Mesenchymal stem cell (in vitro differentiated cells and primary cell): ENCODE data around the gene TNFAIP2.
A peak's percentile ranks its signal among the peaks of the same experiment; 100 is the strongest.

ENCODE experiments used
- DNase-seq: peaks from one replicate; pipeline ENCODE4 v3.0.0-alpha.2; 2013
- H2AFZ ChIP-seq: one replicate; pipeline ENCODE4 v1.6.1; 2013; ENCODE audit warnings: low read depth, mild to moderate bottlenecking, control low read depth, inconsistent platforms, low read length, moderate library complexity
- H2AK5ac ChIP-seq: 2 replicates; pipeline ENCODE4 v1.6.1; 2013; ENCODE audit warnings: low read length, moderate library complexity, mild to moderate bottlenecking, inconsistent platforms; ENCODE audit not compliant: severe bottlenecking
- H2BK120ac ChIP-seq: one replicate; pipeline ENCODE4 v1.6.1; 2013; ENCODE audit warnings: low read depth, mild to moderate bottlenecking, inconsistent platforms, low read length, moderate library complexity
- H2BK12ac ChIP-seq, 2 experiments: one replicate each; pipeline ENCODE4 v1.6.1; 2013; ENCODE audit warnings: inconsistent platforms in 2 of 2, low read length in 2 of 2, mild to moderate bottlenecking in 2 of 2, moderate library complexity in 2 of 2, control low read depth in 1 of 2
- H2BK15ac ChIP-seq: one replicate; pipeline ENCODE4 v1.6.1; 2013; ENCODE audit warnings: mild to moderate bottlenecking, low read depth, inconsistent platforms; ENCODE audit not compliant: poor library complexity, severe bottlenecking
- H2BK5ac ChIP-seq: 2 replicates; pipeline ENCODE4 v1.6.1; 2013; ENCODE audit warnings: low read depth, mild to moderate bottlenecking, low read length, control low read depth, inconsistent platforms; ENCODE audit not compliant: poor library complexity, severe bottlenecking
- H3K14ac ChIP-seq, 2 experiments: one replicate each; pipeline ENCODE4 v1.6.1; 2013; ENCODE audit warnings: inconsistent platforms in 2 of 2, low read length in 2 of 2, control low read depth in 1 of 2, mild to moderate bottlenecking in 1 of 2, moderate library complexity in 1 of 2
- H3K18ac ChIP-seq, 2 experiments: one replicate each; pipeline ENCODE4 v1.6.1; 2013; ENCODE audit warnings: inconsistent platforms in 2 of 2, low read length in 2 of 2, control low read depth in 1 of 2, low read depth in 1 of 2, mild to moderate bottlenecking in 1 of 2
- H3K23ac ChIP-seq, 2 experiments: one replicate each; pipeline ENCODE4 v1.6.1; 2013; ENCODE audit warnings: inconsistent platforms in 2 of 2, low read length in 2 of 2, mild to moderate bottlenecking in 2 of 2, moderate library complexity in 2 of 2, control low read depth in 1 of 2
- H3K27ac ChIP-seq: 2 replicates; pipeline ENCODE4 v1.5.1; 2013; ENCODE audit warnings: mild to moderate bottlenecking, moderate library complexity, low read length, control low read depth, inconsistent platforms; ENCODE audit not compliant: poor library complexity, severe bottlenecking
- H3K27me3 ChIP-seq, 2 experiments: 2 replicates each; pipeline versions ENCODE4 v1.6.1 to v1.7.0; 2013; ENCODE audit warnings: low read length in 2 of 2, mild to moderate bottlenecking in 2 of 2, moderate library complexity in 2 of 2, control low read depth in 1 of 2, inconsistent platforms in 1 of 2; ENCODE audit not compliant: control insufficient read depth in 1 of 2, insufficient read depth in 1 of 2
- H3K36me3 ChIP-seq, 2 experiments: 2 replicates each; pipeline versions ENCODE4 v1.6.1 to v1.7.0; 2013; ENCODE audit warnings: low read length in 2 of 2, control low read depth in 1 of 2, inconsistent platforms in 1 of 2, low read depth in 1 of 2, mild to moderate bottlenecking in 1 of 2; ENCODE audit not compliant: insufficient read depth in 2 of 2, control insufficient read depth in 1 of 2
- H3K4ac ChIP-seq, 2 experiments: one replicate each; pipeline ENCODE4 v1.6.1; 2013; ENCODE audit warnings: inconsistent platforms in 2 of 2, low read length in 2 of 2, mild to moderate bottlenecking in 2 of 2, moderate library complexity in 2 of 2, control low read depth in 1 of 2, low read depth in 1 of 2
- H3K4me1 ChIP-seq: 2 replicates; pipeline ENCODE4 v1.6.1; 2013; ENCODE audit warnings: low read depth, low read length, control low read depth; ENCODE audit not compliant: control insufficient read depth, insufficient read depth
- H3K4me2 ChIP-seq: 2 replicates; pipeline ENCODE4 v1.6.1; 2013; ENCODE audit warnings: low read length, mild to moderate bottlenecking, inconsistent platforms; ENCODE audit not compliant: poor library complexity, severe bottlenecking
- H3K4me3 ChIP-seq, 2 experiments: 2 replicates each; pipeline versions ENCODE4 v1.5.1 to v1.7.0; 2013; ENCODE audit warnings: low read length in 2 of 2, mild to moderate bottlenecking in 2 of 2, control low read depth in 1 of 2, low read depth in 1 of 2; ENCODE audit not compliant: insufficient read depth in 1 of 2
- H3K79me1 ChIP-seq: replicated peaks from 2 replicates; pipeline ENCODE4 v1.6.1; 2013; ENCODE audit warnings: mild to moderate bottlenecking, control low read depth, low read length, inconsistent platforms; ENCODE audit not compliant: poor library complexity, severe bottlenecking
- H3K9ac ChIP-seq: 2 replicates; pipeline ENCODE4 v1.7.0; 2013; ENCODE audit warnings: mild to moderate bottlenecking, low read length, moderate library complexity
- H3K9me3 ChIP-seq: 2 replicates; pipeline ENCODE4 v1.7.0; 2013; ENCODE audit warnings: mild to moderate bottlenecking, low read length; ENCODE audit not compliant: control insufficient read depth
- H4K8ac ChIP-seq: one replicate; pipeline ENCODE4 v1.6.1; 2013; ENCODE audit warnings: inconsistent platforms, mild to moderate bottlenecking, low read length, moderate library complexity
- H4K91ac ChIP-seq: one replicate; pipeline ENCODE4 v1.6.1; 2013; ENCODE audit warnings: mild to moderate bottlenecking, low read length, inconsistent platforms
- WGBS: methylation state at CpG from one replicate; pipeline ENCODE4 v1.1.7; 2013; ENCODE audit warnings: mixed read lengths; 5-methylcytosine and 5-hydroxymethylcytosine counted together

TNFAIP2 gene

DNA sequence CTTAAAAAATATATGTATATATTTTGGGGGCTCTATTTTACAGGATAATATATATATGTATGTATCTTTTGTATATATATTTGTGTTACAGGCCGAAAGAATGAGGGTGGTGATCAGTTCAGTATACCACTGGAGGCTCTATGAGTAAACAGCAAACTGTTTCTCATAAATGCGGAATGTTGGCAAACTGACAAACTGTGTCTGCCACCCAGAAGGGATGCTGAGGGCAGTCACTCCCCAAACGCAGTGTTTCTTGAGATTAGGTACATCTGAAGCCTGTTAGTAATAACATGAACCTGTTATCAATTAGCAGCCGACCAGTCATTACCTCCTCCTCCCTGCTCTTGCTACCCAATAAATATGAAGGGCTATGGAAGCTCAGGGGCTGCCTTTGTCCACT lies 20.8 kb downstream of the TNFAIP2 start:
- no peak overlapping the region for H3K4me2 ChIP-seq
- peak; percentile 69 for DNase-seq
- no peak overlapping the region for H2BK5ac ChIP-seq
- no peak overlapping the region for H3K4me3 ChIP-seq
- no peak overlapping the region for H2BK120ac ChIP-seq
- H3K9me3 ChIP-seq: no peaks in the 10 kb centered on the region
- H3K79me1 ChIP-seq: no peaks in the 10 kb centered on the region
- H3K27ac ChIP-seq: no peak overlapping the region
- no peak overlapping the region for H2AK5ac ChIP-seq
- WGBS: 38% methylated on average over 4 of the region's 4 CpGs
- peak overlapping the region; percentile 53 for H3K9ac ChIP-seq
- no peaks in the 10 kb centered on the region for H3K36me3 ChIP-seq
- H2AFZ ChIP-seq: no peak overlapping the region
- no peak overlapping the region for H3K4ac ChIP-seq
- peaks cover 10% of the 10 kb centered on the region for H3K4me1 ChIP-seq
- H4K8ac ChIP-seq: no peak overlapping the region
- H3K23ac ChIP-seq: no peak overlapping the region
- H2BK15ac ChIP-seq: no peak overlapping the region
- H4K91ac ChIP-seq: no peak overlapping the region
- peaks cover 0 to 14% of the 10 kb centered on the region in 2 experiments for H3K27me3 ChIP-seq
- H3K18ac ChIP-seq: no peak overlapping the region
- H2BK12ac ChIP-seq: no peak overlapping the region
- H3K14ac ChIP-seq: no peak overlapping the region

DNA sequence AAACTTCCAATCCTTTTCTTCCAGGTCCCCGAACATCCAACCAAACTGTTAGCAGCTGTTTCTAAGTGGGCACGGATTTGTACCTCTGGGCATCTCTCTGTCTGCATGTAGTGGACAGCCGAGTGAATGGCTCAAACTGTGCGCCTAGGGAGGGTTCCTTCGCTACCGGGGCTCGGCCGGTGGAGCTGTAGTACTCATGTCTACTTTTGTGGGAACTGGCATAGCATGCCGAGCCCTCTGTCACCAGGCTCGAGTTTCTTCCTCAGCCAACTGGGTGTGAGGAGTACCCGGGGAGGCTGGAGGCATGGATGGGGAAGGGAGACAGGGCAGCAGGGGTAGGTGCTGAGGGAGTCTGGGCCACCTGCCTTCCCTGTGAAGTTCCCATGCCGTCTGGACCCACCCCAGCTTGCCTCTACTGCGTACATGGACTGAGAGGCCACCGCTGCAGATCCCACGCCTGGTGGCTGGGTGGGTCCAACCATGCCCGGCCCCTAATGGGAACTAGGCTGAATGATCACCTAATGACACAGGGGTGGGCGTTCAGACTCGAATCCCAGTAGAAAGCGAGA lies 23.0 kb downstream of the TNFAIP2 start:
- Histone ChIP-seq H3K18ac (no peak overlapping the region), H2BK12ac (no peak overlapping the region), H3K9me3 (no peaks in the 10 kb centered on the region), H2BK120ac (no peak overlapping the region), H3K9ac (no peak overlapping the region), H4K8ac (no peak overlapping the region), H2AK5ac (no peak overlapping the region), H2AFZ (no peak overlapping the region), H2BK5ac (no peak overlapping the region), H3K23ac (no peak overlapping the region), H3K36me3 (no peaks in the 10 kb centered on the region), H3K4ac (no peak overlapping the region), H3K14ac (no peak overlapping the region), H3K4me3 (no peak overlapping the region), H3K27ac (no peak overlapping the region), H3K4me1 (peaks cover under 1% of the 10 kb centered on the region), H2BK15ac (no peak overlapping the region), H3K79me1 (no peaks in the 10 kb centered on the region), H3K27me3 (peaks cover 0 to 17% of the 10 kb centered on the region in 2 experiments), H3K4me2 (no peak overlapping the region), H4K91ac (no peak overlapping the region)
- 90% methylated on average over 19 of the region's 19 CpGs for WGBS
- no peak for DNase-seq

DNA sequence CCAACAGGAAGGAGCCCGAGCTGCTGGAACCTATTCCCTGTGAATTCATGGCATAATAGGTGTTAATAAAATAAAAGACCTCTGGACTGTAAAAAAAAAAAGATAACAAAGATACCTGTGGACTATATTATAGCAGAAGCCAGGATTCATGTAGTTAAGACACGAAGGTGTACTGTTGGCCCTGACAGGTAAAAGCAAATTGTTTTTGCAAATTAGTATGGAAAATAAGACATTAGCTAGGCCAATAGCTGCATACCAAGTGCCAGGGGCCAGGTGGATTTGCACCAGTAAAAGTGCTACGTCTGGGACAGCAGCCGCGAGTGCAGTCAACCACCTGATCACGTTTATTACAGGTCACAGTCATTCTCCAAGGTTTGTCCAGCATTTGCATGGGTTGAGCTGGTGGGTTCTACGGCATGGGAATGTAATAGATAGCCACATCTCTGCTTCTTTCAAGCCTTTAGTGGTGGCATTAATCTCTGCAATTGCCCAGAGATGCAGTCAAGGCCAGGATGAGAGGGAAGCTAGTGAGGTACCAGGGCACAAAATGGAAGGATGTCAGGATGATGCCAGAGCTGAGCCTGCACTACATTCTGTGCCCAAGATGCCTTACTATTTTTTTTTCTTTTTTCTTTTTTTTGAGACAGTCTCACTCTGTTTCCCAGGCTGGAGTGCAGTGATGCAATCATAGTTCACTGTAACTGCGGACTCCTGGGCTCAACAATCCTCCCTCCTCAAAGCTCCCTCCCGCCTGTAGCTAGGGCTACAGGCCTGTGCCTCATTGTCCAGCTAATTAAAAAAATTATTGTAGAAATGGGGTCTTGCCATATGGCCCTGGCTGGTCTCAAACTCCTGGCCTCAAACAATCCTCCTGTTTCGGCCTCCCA lies 26.3 kb downstream of the TNFAIP2 start:
- no peaks in the 10 kb centered on the region for H3K4me1 ChIP-seq
- H3K4me2 ChIP-seq: no peak overlapping the region
- H3K23ac ChIP-seq: no peak overlapping the region
- peaks cover 0 to 14% of the 10 kb centered on the region in 2 experiments for H3K27me3 ChIP-seq
- no peak for DNase-seq
- H3K27ac ChIP-seq: no peak overlapping the region
- H2BK12ac ChIP-seq: no peak overlapping the region
- no peak overlapping the region for H2AK5ac ChIP-seq
- no peak overlapping the region for H3K4ac ChIP-seq
- H3K79me1 ChIP-seq: no peaks in the 10 kb centered on the region
- H3K9ac ChIP-seq: no peak overlapping the region
- no peak overlapping the region for H3K14ac ChIP-seq
- no peak overlapping the region for H3K4me3 ChIP-seq
- H2AFZ ChIP-seq: no peak overlapping the region
- no peak overlapping the region for H2BK5ac ChIP-seq
- H4K91ac ChIP-seq: no peak overlapping the region
- 91% methylated on average over 9 of the region's 10 CpGs for WGBS
- no peak overlapping the region for H2BK15ac ChIP-seq
- H3K18ac ChIP-seq: no peak overlapping the region
- no peaks in the 10 kb centered on the region for H3K9me3 ChIP-seq
- H4K8ac ChIP-seq: no peak overlapping the region
- no peak overlapping the region for H2BK120ac ChIP-seq
- no peaks in the 10 kb centered on the region for H3K36me3 ChIP-seq

DNA sequence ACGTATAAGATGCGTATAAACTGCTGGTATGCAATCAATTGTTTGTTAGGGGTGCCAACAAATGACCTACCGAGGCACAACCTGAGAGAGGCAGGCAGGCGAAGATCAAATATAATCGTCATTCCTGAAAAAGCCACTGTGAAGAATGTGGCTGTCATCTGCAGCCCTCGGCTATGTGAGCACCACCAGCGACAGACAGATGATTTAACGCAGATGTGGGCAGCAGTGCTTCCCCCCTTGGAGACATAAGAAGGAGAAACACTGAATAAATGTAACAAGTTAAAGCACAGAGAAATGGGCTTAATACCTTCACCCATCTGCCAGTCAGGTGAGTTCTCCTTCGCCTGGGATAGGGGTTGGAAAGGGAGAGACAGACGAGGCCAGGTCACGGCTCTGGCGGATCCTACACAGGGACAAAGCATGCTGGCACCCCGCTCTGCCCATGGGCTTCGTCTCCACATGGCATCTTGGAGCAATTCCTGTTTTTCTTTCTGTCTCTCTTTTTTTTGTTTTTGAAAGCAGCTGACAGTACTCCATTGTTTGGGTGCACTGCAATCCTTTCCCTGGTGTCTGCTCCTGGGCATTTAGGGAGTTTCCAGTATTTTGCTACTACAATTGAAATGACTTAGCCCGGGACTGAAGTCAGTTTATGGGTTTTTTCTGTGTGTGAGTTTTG lies 28.1 kb downstream of the TNFAIP2 start:
- Histone ChIP-seq H3K4me3 (no peak overlapping the region), H3K4me1 (peaks cover 4% of the 10 kb centered on the region), H3K27ac (no peak overlapping the region), H2BK120ac (no peak overlapping the region), H2BK5ac (no peak overlapping the region), H3K27me3 (peaks cover 0 to 8% of the 10 kb centered on the region in 2 experiments), H3K4ac (no peak overlapping the region), H3K4me2 (no peak overlapping the region), H4K91ac (no peak overlapping the region), H3K14ac (peak overlapping the region in 1 of 2 experiments; percentile 75), H3K9ac (no peak overlapping the region), H3K9me3 (no peaks in the 10 kb centered on the region), H2BK15ac (no peak overlapping the region), H3K79me1 (no peaks in the 10 kb centered on the region), H4K8ac (no peak overlapping the region), H3K18ac (no peak overlapping the region), H2AFZ (no peak overlapping the region), H3K23ac (no peak overlapping the region), H3K36me3 (no peaks in the 10 kb centered on the region), H2BK12ac (no peak overlapping the region), H2AK5ac (no peak overlapping the region)
- no peak for DNase-seq
- 83% methylated on average over 15 of the region's 15 CpGs for WGBS
